Measurements from ENCODE around the gene PCDHGA7.

GRCh38 chr5:141383345-141383744 is 803 bp downstream of the PCDHGA7 start:
- TF ChIP-seq POLR2A (IDR thresholded peaks at IDR 0.05; ENCODE audit: low read depth, low read length) = no peak
- TF ChIP-seq POLR2AphosphoS5 (IDR thresholded peaks at IDR 0.05; ENCODE audit: insufficient read depth, low read depth, low read length) = no peak
